ENCODE measurements around the gene EPHA5. TPM values are rescaled to one million over a fixed set of nuclear protein-coding genes. Genes with fewer than 3 reads are reported as not detected.

EPHA5 gene
- total RNA-seq, 1 experiment from 2014 or later: not detected

- ATAC-seq (no peak), DNase-seq (ENCODE audit: low read depth, low spot score) (no peak)
- Histone ChIP-seq H3K4me3 (replicated peaks in 1 of 2; ENCODE audit: low read depth in 1 of 2, low read length in 2 of 2) (no peak overlapping the region), H3K4me2 (ENCODE audit: low read length) (no peak overlapping the region), H2AFZ (ENCODE audit: low read depth, low read length, poor library complexity, severe bottlenecking) (no peak overlapping the region), H3K36me3 (ENCODE audit: control insufficient read depth in 1 of 2, insufficient read depth in 2 of 2, low read length in 2 of 2) (no peaks in the 10 kb centered on the region), H3K9me2 (ENCODE audit: insufficient read depth) (no peaks in the 10 kb centered on the region), H3K27me3 (ENCODE audit: insufficient read depth, low read length) (no peaks in the 10 kb centered on the region), H4K20me1 (ENCODE audit: insufficient read depth) (no peaks in the 10 kb centered on the region), H3K4me1 (ENCODE audit: control insufficient read depth in 1 of 2, insufficient read depth in 2 of 2, low read length in 2 of 2) (no peaks in the 10 kb centered on the region), H3K79me2 (ENCODE audit: insufficient read depth, low read length) (no peaks in the 10 kb centered on the region), H3K9ac (ENCODE audit: low read length) (no peak overlapping the region), H3K27ac (ENCODE audit: low read depth, low read length) (no peak overlapping the region), H3K9me3 (ENCODE audit: control insufficient read depth in 1 of 2, insufficient read depth in 1 of 2, low read depth in 1 of 2, low read length in 2 of 2) (peaks cover 10 to 11% of the 10 kb centered on the region in 2 experiments; a peak in 2 of 4 replicates)
- intact Hi-C loops (cut with micrococcal nuclease): no loop called here
- ChIA-PET RAD21 (ENCODE audit: low non-redundant PET in 1 of 2, low total read pairs in 2 of 2, uncharacterized antibody in 2 of 2, unreplicated experiment in 2 of 2) (no interaction called here), POLR2A (no interaction called here), CTCF (no interaction called here)
- TF ChIP-seq RAD21 (IDR thresholded peaks at IDR 0.05; ENCODE audit: low read depth) (no peak), EGR1 (IDR thresholded peaks at IDR 0.05; ENCODE audit: low read depth) (no peak), ZBTB33 (IDR thresholded peaks at IDR 0.05; ENCODE audit: extremely low read depth, insufficient replicate concordance, low read length) (no peak), SIN3A (IDR thresholded peaks at IDR 0.05; ENCODE audit: low read depth) (no peak), SRF (IDR thresholded peaks at IDR 0.05; ENCODE audit: low read depth) (no peak), CEBPB (IDR thresholded peaks at IDR 0.05; ENCODE audit: low read depth) (no peak), POLR2A (IDR thresholded peaks at IDR 0.05; ENCODE audit: borderline replicate concordance, extremely low read depth, insufficient read depth, insufficient read length) (no peak), EZH2phosphoT487 (IDR thresholded peaks at IDR 0.05; ENCODE audit: borderline replicate concordance) (no peak), POLR2AphosphoS5 (IDR thresholded peaks at IDR 0.05; ENCODE audit: low read depth, low read length) (no peak), MAX (IDR thresholded peaks at IDR 0.05) (no peak), ZFX (IDR thresholded peaks at IDR 0.05) (no peak), SP1 (IDR thresholded peaks at IDR 0.05; ENCODE audit: low read depth) (no peak), EZH2 (IDR thresholded peaks at IDR 0.05) (no peak)
- BruUV-seq (replicated peaks): no TSS peak
Observed at GRCh38 chr4:65651751-65652150, 18.5 kb downstream of the EPHA5 start.

All from HCT116 (cell line).